Adrenal gland (tissue), 5 donors: ENCODE results near the gene BTBD6.

Experiments
- CTCF ChIP-seq, 6 experiments: fragments of 450-650 bp in 4 of 6; fragments of 200-600 bp in 2 of 6; sonication (generic) in 1 of 6; IDR thresholded peaks; 1 replicate in 5 of 6; 2 replicates in 1 of 6; pipeline versions ENCODE4 v1.5.1 to v1.8.0; 2016 to 2021; ENCODE audit warnings: antibody characterized with exemption in 6 of 6, mild to moderate bottlenecking in 2 of 6, moderate library complexity in 1 of 6
- POLR2A ChIP-seq, 2 donors: fragments of 450-650 bp; IDR thresholded peaks; one replicate each; pipeline ENCODE4 v1.6.1; 2017; ENCODE audit warnings: antibody characterized with exemption in 2 of 2, mild to moderate bottlenecking in 2 of 2, moderate library complexity in 1 of 2
- donor health status: DM: no; HTN: no; CAD: no.

DNA sequence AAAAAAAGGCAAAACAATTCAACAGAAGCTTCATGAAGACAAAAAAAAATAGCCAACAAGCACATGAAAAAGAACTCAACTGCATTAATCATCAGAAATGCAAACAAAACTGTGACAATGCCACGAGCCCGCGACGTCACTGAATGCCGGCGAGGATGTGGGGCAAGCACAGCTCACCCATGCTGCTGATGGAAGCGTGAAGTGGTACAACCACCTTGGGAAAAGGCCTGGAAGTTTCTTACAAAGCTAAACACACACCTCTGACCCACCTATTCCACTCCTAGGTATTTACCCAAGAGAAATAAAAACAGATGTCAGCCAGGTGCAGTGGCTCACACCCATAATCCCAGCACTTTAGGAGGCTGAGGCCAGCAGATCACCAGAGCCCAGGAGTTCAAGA, 10.5 kb downstream of the BTBD6 start:
- no peak for TF ChIP-seq CTCF (IDR thresholded peaks at IDR 0.05)
- TF ChIP-seq POLR2A (IDR thresholded peaks at IDR 0.05) = no peak
